GM04503 (cell line): ENCODE results near the gene RALGPS2.

Source experiments
- DNase-seq: peaks from one replicate; pipeline ENCODE4 v3.0.0-alpha.2; 2012; ENCODE audit warnings: low read depth

RALGPS2 gene

GRCh38 chr1:178964469-178965330, 239.7 kb downstream of the RALGPS2 start:
- no peak for DNase-seq

GRCh38 chr1:178966312-178966711, 241.3 kb downstream of the RALGPS2 start:
- no peak for DNase-seq

DNA sequence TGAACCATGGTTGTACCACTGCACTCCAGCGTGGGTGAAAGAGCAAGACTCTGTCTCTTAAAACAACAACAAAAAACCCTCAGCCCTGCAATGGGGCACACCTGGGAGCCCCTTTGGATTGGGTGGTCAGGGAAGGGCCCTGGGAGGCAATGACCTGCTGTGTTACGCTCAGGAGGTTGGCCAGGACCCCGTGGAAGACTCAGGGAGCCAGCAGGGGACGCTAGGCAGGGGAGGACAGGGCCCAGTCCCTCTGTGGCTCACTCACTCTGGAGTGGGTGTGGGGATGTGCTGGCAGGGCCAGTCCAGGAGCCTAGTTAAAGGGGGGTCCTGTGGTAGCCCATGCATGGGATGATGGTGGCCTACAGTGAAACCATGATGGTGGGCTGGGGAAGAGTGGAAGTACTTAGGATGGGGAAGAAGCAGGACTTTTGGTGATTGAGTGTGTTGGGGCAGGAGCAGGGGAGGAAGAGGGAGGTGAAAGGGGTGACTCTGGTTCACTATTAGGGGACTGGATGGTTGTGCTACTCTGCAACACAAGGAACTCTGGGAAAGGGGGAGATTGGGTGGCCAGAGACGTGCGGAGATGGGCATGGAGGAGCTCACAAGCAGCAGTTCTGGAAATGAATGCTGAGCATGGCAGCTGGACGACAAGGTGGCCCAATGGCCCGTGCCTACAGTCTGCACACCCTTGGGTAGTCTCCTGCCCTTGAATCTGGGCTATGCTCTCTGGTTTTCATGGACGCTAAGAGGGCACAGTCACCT, 244.4 kb downstream of the RALGPS2 start:
- no peak for DNase-seq

- no peak for DNase-seq
These were observed 245.1 kb downstream of the RALGPS2 start for GRCh38 chr1:178970184-178970583.
